GM18498 (cell line): ENCODE data around the gene NUAK2.
"Not testable (repeated sequence)": the region's sequence is repeated elsewhere in the genome, so short reads cannot be mapped to it uniquely, and the experiment has no call there.

Experiments
- ATAC-seq: cut with Tn5 transposase; IDR thresholded peaks from one replicate; pipeline ENCODE4 v1.9.1; 2021; ENCODE audit warnings: mild to moderate bottlenecking, moderate library complexity; ENCODE audit not compliant: unreplicated experiment

The NUAK2 gene

DNA sequence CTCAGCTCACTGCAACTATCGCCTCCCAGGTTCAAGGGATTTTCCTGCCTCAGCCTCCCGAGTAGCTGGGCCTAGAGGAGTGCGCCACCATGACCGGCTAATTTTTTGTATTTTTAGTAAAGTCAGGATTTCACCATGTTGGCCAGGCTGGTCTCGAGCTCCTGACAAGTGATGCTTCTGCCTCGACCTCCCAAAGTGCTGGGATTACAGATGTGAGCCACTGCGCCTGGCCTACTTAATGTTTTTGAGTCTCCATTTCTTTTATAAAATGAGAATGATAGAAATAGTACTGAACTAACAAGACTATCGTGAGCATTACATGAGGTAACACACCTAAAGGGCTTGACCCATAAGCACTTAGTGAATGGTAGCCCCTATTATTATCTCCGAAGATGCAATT is 21.4 kb downstream of the NUAK2 start:
- no peak for ATAC-seq

DNA sequence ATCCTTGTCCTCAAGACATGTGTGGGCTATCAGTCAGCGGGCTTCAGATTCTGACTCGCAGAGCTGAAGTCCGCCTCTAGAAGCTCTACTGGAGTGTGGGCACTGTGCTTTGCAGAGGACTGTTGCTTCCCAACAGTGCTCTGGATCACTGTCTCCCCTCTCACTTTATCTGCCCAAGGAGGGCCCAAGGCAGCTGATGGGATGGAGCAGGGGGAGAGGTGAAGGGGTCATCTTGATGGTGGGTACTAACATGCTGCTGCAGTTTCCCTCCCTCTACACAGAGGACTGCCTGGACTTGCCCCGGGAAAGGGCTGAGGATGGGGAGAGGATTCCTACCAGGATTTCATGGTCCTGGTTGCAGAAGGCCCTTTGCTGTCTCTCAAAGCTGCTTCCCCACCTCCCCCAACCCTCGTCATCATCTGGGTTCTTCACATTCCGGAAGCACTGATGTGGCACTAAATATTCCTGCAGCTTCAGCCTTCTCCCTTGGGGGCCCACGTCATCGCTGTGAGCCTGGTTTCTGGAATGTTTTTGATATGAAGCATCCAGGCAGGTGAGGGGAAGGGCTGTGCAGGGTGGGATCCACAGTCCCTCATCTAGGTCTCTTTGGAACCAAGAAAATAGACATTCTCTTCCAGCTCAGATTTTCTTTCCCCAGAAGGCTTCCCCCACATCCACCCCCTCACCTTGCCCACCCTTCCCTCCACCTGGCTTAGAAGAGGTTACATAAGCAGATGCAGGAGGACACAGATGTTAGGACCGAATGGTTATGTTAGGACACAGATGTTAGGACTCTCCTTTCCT is 23.2 kb downstream of the NUAK2 start:
- no peak for ATAC-seq

DNA sequence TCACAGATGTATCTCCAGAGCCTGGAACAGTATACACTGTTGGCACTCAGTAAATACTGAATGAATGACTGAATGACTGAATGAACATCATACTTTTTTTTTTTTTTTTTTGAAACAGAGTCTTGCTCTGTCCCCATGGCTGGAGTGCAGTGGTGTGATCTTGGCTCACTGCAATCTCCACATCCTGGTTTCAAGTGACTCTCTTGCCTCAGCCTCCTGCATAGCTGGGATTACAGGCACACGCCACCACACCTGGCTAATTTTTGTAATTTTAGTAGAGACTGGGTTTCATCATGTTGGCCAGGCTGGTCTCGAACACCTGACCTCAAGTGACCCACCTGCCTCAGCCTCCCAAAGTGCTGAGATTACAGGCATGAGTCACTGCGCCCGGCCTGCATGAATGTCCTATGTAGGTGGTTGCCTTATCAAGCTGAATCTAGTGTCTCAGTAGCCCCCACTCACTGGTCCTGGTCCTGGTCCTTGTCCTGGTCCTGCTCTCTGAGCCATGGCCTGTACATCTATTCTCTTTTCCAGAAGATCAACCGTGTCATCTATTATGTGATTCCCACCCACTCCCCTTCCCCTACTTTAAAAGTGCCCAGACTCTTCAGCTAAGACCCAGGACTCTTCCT is 23.9 kb downstream of the NUAK2 start:
- ATAC-seq, result not testable (repeated sequence)

DNA sequence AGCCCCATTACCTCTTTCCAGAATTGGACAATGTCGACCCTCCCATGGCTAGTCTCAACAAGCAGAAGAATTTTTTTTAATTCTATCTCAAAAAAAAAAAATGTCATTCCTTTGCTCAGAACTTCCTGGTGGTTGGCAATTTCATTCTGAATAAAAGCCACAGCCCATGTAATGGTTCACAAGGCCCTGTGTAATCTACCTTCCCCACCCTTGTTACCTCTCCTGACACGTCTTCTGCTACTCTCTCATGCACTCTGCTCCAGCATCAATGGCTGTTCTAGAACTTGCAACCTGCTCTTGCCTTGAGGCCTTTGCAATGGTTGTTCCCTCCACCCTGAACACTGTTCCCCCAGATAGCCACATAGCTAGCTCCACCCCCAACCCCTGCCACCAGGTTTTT is 25.4 kb downstream of the NUAK2 start:
- no peak for ATAC-seq

DNA sequence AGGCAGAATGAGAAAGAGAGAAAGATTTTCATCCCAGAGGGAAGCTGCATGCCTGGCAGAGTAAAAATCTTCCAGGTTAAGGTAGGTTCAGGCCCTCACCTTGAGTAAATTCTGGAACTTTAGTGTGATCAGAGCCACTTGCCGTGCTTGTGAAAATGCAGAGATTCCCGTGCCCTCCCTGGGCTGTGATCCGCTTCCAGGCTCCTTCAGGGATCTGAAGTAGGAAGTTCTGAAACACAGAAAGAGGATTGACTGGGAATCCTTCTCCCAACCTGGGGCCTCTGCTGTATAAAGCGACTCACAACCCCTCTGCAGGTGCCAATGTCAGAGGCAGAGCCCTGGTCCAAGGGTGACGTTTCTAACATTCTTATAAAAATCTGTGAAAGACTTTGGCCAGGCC is 26.6 kb downstream of the NUAK2 start:
- ATAC-seq, result no peak

DNA sequence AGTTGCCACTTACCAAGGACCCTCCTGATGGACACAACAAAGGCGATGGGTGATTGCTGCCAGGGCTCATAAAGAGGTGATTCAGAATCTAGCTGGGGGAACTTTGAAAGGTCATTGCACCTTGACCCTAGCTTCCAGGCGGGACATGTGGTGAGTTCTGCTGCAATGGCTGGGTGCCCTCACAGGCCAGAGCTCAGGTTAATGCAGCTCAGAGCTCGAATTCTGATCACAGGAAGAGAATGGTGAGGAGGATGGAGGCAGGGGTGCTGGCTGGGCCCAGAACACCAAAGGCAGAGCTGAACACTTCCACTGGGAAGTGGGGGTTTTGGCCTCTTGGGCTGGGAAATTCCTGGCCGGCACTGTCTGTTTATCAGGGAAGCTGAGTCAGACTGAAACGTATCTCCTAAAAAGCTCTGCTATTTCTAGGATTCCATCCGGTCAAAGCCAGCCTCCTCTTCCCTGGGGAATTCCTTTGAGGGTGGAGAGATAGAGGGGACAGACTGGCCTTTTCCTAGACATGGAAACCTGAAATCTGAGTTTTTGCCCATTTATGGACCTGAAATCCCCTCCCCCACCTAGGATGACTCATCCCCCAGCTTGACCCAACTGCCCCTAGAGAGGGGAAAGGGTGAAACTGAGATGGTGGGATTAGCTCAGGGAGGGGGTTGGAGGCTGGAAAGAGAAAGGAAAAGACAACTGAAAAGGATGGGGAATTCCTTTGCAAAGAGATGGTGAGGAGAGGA is 27.2 kb downstream of the NUAK2 start:
- no peak for ATAC-seq

DNA sequence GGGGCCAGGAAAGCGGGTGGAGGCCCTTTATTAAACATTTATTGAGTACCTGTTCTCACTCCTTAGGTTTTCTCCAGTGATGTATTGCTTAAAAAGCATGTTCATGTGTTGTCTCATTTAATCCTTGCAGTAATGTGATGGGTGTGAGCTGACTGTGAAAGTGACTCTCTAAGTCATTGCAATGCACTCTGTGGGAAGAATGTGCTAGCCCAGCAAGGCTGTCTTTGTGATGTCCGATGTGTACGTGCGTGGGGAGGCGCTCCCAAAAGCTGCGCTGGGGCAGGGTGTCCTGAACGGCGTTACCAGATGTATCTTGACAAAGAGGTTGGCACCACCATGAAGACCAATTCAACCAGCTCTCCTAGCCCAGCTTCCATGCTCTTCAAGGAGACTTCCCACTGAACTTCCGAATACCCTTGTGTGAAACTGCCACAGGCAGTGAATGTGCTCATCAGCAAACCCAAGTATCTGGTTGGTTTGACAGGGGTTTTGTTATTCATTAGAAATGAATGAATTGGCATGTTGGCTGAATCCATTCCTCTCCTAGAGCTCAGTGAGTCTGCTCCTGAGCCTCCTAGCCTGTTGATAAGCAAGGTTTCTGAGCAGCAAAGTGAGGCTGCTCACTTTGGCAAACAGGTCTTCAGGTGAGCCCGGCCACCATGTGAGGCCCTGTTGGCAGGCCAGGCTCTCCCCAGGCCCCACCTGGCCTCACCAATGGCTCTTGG is 28.0 kb downstream of the NUAK2 start:
- ATAC-seq, result no peak

DNA sequence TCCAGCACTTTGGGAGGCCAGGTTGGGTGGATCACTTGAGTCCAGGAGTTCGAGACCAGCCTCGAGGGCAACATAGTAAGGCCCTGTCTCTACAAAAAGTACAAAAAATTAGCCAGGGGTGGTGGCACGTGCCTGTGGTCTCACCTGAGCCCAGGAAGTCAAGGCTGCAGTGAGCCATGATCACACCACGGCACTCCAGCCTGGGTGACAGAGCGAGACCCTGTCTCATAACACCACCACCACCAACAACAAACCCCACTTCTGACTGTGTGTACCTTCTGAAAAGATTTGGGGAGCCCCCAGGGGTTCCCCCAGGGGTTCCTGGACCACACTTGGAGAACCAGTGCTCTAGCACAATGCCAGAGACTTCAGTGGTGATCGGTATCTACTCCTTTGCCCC is 29.9 kb downstream of the NUAK2 start:
- ATAC-seq, result no peak

DNA sequence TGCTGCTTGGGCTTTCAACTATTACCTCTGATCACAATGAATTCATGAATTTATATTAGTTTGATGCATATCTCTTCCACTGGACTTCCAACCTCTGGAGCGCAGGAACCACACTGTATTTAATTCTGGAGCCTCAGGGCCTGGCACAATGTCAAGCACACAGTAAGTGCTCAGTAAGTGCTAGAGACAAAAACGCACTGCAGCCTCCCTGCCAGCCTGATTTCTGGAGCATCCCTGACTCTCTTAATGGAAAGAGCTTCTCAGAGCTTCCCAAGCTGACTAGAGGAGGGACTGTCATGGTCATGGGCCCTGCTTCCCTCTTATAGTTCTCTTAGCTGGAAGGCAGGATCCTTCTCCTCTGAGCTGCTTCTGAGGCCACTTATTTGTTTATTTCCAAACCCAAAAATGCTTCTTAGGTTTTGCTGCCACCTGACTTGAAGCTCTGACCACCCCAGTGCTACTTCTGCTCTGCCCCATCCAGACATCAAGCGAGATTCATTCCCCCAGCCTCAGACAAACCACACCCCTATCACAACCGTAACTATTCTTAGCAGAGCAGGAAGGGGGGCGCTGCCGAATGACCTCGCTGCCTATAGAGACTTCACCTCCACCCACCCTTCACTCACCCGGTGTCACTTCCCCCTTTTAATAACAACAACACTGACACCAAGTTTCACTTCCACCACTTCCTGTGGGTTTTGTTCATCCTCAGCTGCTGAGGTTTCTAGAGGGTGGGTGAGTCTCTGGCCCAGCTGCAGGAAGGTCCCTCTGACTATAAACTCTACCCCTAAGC is 33.6 kb downstream of the NUAK2 start:
- peak; percentile 82 for ATAC-seq

DNA sequence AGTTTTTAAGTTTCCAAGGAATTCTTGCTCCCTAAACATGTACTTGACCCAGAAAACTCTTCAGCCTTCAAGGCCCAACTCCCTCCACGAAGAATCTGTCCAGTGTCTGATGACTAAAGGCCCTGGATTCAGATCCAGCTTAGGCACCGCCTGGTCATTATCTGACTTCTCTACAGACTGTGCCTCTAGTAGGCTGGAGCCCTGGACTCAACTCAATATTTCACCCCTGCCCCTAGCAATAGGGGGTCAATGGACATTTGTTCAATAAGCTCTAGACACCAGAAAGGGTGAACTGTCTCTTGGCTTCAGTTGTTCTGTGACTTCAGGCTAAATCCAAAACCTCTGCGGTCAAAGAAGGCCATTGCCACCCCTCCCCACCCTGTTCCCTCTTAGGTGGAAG is 34.5 kb downstream of the NUAK2 start:
- ATAC-seq, result no peak

DNA sequence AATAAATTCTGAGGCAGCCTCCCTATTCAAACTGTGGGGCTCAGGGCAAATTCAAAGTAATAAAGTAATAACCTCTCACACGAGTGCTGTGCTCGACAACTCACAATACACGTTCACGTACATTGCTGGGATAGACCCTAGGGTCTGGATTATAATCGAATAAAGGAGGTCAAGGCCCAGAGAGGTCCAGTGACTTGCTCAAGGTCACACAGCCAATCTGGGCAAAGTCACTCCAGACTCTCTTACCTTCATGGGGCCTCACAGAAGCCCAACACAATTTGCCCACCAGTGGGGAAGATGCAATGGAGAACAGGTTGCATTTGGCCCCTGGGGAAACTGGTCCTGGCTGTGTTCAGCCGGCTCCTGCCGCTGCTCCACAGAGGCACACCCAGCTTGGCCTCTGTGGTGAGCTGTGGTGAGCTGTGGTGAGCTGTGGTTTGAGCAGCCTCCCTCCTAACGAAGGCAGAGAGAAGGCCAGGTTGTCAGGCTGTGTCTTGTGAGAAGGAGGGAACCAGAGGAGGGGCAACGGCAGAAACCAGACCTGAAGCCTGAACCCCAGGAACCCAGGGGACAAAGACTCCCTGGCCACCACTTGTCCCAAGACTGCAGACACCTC is 35.1 kb downstream of the NUAK2 start:
- peak; percentile 36 for ATAC-seq

DNA sequence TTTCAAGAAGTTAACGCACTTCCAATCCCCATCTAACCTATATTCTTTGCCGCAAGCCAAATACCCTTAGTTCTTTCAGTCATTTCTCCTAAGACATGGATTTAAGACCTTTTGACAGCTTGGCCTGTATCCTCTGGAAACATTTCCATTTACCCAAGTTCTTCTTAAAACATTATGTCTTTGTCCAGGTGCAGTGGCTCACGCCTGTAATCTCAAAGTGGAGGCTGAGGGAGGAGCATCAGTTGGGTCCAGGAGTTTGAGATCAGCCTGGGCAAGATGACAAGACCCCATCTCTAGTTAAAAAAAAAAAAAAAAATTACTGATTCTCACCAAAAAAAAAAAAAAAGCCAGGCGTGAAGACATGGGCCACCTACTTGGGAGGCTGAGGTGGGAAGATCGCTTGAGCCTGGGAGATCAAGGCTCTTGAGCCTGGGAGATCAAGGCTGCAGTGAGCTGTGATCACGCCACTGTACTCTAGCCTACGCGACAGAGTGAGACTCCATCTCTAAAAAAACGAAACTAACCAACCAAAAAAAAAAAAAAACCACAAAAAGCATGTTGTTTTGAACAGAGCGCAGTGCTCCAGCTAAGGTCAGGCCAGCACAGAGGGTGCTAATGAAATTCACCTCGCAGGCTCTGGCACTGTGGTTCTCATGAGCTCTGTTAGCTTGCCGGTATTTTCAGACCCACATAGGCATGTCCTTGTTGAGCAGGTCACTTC is 36.0 kb downstream of the NUAK2 start:
- peak; percentile 41 for ATAC-seq

DNA sequence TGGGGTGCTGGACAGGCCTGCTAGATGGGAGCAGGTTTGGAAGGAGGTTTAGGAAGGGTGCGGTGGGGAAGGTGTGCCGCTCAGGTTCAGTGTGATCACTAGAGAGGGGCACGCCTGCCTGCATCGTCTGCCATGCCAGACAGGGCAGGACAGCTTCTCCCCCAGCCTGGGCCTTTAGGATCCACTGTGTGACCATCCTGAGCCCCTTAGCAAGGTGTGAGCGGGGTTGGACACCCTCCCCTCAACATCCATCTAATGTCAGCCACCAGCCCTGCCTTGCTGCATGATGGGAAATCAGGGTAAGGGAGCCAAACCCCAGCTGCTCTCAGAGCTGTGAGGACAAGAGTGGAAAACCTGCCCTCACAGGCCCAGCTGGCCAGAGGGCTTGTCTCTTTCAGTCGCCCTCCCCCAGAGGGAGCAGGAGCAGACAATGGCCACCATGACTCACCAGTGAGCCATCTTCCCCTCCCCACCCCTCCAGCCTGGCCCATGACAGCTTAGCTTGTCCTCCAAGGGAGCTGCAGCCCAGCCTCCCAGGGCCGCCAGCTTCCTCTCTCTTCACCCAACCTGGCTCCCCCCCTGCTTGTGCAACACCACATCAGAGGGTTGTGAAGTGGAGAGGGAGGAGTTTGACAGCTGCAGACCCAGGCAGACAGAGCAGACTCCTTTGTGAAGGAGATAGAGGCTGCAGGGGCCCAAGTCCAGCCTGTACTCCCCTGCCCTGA is 37.0 kb downstream of the NUAK2 start:
- ATAC-seq, result no peak

DNA sequence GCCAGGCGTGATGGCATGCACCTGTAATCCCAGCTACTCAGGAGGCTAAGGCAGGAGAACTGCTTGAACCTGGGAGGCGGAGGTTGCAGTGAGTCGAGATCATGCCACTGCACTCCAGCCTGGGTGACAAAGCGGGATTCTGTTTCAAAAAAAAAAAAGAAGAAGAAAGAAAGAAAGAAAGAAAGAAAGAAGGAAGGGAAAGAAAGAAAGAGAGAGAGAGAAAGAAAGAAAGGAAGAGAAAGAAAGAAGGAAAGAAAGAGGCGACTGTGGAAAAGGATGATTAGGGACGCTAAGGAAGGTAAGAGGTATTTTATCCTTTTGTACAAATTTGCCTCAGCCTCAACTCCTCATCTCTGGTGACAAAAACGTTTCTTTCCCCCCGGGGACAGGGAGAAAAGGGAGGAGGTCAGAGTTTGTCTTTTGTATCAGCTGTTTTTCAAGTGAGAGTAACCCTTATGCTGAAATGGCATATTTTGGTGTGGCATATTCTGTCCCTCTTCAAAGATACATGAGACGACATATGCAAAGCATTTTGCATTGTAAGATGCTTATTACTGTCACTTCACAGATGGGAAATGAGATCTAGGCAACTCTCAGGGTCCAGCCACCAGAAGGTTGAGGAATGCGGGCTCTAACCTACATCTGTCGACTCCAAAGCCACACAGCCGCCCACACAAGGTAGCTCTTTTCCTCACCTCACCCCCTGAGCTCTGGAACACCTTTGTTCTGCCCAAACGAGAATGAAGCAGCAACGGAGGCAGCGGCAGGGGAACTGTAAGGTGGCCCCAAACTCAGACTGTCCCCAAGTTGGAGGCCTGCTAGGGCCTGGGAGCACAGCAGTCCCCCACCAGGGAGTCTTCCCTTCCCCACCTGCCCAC is 38.0 kb downstream of the NUAK2 start:
- no peak for ATAC-seq

DNA sequence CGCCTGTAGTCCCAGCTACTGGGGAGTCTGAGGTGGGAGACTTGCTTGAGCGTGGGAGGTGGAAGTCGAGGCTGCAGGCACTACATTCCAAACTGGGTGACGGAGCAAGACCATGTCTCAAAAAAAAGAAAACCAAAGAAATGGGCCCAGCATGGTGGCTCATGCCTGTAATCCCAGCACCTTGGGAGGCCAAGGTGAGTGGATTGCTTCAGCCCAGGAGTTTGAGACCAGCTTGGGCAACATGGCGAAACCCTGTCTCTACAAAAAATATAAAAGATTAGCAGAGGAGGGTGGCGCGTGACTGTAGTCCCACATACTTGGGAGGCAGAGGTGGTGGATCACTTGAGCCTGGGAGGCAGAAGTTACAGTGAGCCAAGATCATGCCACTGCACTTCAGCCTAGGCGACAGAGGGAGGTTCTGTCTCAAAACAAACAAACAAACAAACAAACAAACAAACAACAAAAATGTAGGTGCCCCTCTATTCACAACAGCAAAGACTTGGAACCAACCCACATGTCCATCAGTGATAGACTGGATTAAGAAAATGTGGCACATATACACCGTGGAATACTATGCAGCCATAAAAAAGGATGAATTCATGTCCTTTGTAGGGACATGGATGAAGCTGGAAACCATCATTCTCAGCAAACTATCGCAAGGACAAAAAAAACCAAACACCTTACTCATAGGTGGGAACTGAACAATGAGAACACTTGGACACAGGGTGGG is 40.7 kb downstream of the NUAK2 start:
- ATAC-seq, result not testable (repeated sequence)

DNA sequence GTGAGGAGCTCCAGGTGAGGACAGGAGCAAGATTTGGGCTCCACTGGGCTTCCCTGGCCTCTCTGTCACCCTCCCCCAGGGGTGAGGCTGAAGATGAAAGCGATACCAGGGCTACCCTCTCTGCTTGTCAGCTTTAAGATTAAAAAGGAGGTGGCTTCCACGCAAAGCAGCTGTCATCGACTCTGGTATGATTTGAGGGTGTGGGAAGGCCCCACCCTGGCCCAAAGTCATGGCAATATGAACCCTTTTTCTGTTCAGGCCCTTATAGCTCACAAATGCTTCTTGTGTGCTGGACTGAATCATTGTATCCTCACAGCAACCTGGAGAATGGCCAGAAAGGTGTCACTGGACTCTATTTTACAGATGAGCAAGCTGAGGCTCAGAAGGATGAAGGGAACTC is 41.6 kb downstream of the NUAK2 start:
- no peak for ATAC-seq

DNA sequence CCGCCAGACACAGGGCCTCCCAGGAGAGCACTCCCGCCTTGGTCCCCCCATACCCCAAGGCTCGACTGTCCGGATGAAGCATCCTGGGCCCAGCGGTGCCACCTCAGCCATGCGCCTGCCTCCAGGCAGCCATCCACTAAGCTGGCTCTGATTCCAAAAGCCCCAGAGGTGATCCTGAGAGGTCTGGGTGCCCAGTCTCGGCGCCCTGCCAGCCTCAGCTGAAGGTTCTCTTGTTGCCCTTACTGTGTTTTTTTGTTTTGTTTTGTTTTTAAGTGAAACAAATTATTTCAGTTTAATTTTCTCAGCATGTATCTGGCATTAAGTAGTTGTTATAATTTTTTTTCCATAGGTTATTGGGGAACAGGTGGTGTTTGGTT is 44.9 kb downstream of the NUAK2 start:
- ATAC-seq, result no peak
